K562 (cell line): ENCODE results near the gene OR4C13. TPM values are rescaled to one million over a fixed set of nuclear protein-coding genes. Genes with fewer than 3 reads are reported as not detected.

Experiments used
- ATAC-seq: fragments of 200-7000 bp; cut with Tn5 transposase; 3 replicates; pipeline ENCODE4 v1.9.1; 2020; ENCODE audit warnings: moderate library complexity
- BruUV-seq: library from RNA; stranded (reverse); fragments of 400-500 nt; replicated peaks from 2 replicates; lab custom pipeline; 2021; lab: Mats Ljungman, UMichigan
- CTCF ChIA-PET: fragments of 300-600 bp; formaldehyde crosslinking; extraction: SDS; loops from one replicate; lab custom pipeline; 2021; ENCODE audit warnings: low intra/inter-chr PET ratio; lab: Yijun Ruan, JAX
- POLR2A ChIA-PET: fragments of 300-600, 350-650 bp; sonication (Branson Sonifier 250); formaldehyde crosslinking; extraction: SDS; loops from one replicate; lab custom pipeline; 2021; ENCODE audit warnings: antibody characterized with exemption, inconsistent platforms; lab: Yijun Ruan, JAX
- DNase-seq, 4 experiments: peaks; one replicate each; pipeline versions ENCODE4 v3.0.0 to v3.0.0-alpha.2; 2011 to 2018; ENCODE audit warnings: low spot score in 3 of 4, mixed read lengths in 3 of 4; ENCODE audit errors: extremely low read depth in 1 of 4
- FAIRE-seq: peaks from 2 replicates; lab custom pipeline; 2011; peaks lifted over from hg19 to GRCh38; lab: Jason Lieb, UNC
- H2AFZ ChIP-seq: 2 replicates; pipeline ENCODE4 v1.6.0; 2011; ENCODE audit warnings: low read depth, low read length, control low read depth, inconsistent platforms
- H3K27ac ChIP-seq: fragments of 200-600 bp; 3 replicates; pipeline ENCODE4 v1.8.0; 2011; ENCODE audit warnings: low read depth, mild to moderate bottlenecking, control low read depth, inconsistent platforms, low read length, moderate library complexity, mixed read lengths; ENCODE audit errors: extremely low read depth
- H3K27me3 ChIP-seq, 2 experiments: fragments of 300-600 bp in 1 of 2; 2 replicates in 1 of 2; 3 replicates in 1 of 2; pipeline versions ENCODE4 v1.6.0 to v1.8.0; 2011; ENCODE audit warnings: inconsistent platforms in 2 of 2, low read length in 2 of 2, mild to moderate bottlenecking in 1 of 2, mixed read lengths in 1 of 2, moderate library complexity in 1 of 2; ENCODE audit not compliant: control insufficient read depth in 2 of 2, insufficient read depth in 2 of 2
- H3K36me3 ChIP-seq: fragments of 300-600 bp; 3 replicates; pipeline ENCODE4 v1.8.0; 2011; ENCODE audit warnings: mild to moderate bottlenecking, low read length, inconsistent platforms; ENCODE audit not compliant: control insufficient read depth, insufficient read depth
- H3K4me1 ChIP-seq, 2 experiments: fragments of 200-600 bp in 1 of 2; replicated peaks in 1 of 2; 2 replicates in 1 of 2; 3 replicates in 1 of 2; pipeline versions ENCODE4 v1.5.1 to v1.8.0; 2011; ENCODE audit warnings: inconsistent platforms in 2 of 2, low read length in 2 of 2, mild to moderate bottlenecking in 1 of 2, mixed read lengths in 1 of 2, moderate library complexity in 1 of 2; ENCODE audit not compliant: control insufficient read depth in 2 of 2, insufficient read depth in 2 of 2
- H3K4me2 ChIP-seq: 2 replicates; pipeline ENCODE4 v1.6.1; 2011; ENCODE audit warnings: low read length, control low read depth, inconsistent platforms, mixed read lengths; ENCODE audit not compliant: insufficient read depth
- H3K4me3 ChIP-seq: fragments of 200-600 bp; sonication (generic), shearing (Covaris generic); 2 replicates; pipeline ENCODE4 v1.5.1; 2016; ENCODE audit warnings: control low read depth, inconsistent platforms
- H3K79me2 ChIP-seq: fragments of 200-600 bp; 3 replicates; pipeline ENCODE4 v1.8.0; 2011; ENCODE audit warnings: low read length, inconsistent platforms; ENCODE audit not compliant: control insufficient read depth, insufficient read depth
- H3K9ac ChIP-seq, 2 experiments: 2 replicates each; pipeline versions ENCODE4 v1.6.0 to v1.6.1; 2011; ENCODE audit warnings: low read depth in 2 of 2, low read length in 2 of 2, control low read depth in 1 of 2, inconsistent platforms in 1 of 2, mild to moderate bottlenecking in 1 of 2, mixed read lengths in 1 of 2; ENCODE audit not compliant: insufficient read depth in 1 of 2
- H3K9me1 ChIP-seq: one replicate; pipeline ENCODE4 v1.6.0; 2011; ENCODE audit warnings: inconsistent platforms, mild to moderate bottlenecking, low read length, moderate library complexity; ENCODE audit not compliant: control insufficient read depth, insufficient read depth
- H3K9me3 ChIP-seq: replicated peaks from 2 replicates; pipeline ENCODE4 v1.5.1; 2011; ENCODE audit warnings: low read depth, low read length, inconsistent platforms; ENCODE audit not compliant: control insufficient read depth, insufficient read depth
- H4K20me1 ChIP-seq: replicated peaks from 2 replicates; pipeline ENCODE4 v1.6.1; 2011; ENCODE audit warnings: low read length, inconsistent platforms, mixed read lengths; ENCODE audit not compliant: control insufficient read depth, insufficient read depth
- BMI1 ChIP-seq: fragments of 150-350 bp; IDR thresholded peaks from 2 replicates; pipeline ENCODE4 v1.6.1; 2014; ENCODE audit warnings: low read length
- CHD1 ChIP-seq: fragments of 200-600 bp; sonication (generic); IDR thresholded peaks from one replicate; pipeline ENCODE4 v1.6.1; 2012; ENCODE audit warnings: mild to moderate bottlenecking, moderate library complexity, low read length, inconsistent platforms
- COPS2 ChIP-seq: fragments of 450-650 bp; conservative IDR thresholded peaks from 2 replicates; pipeline ENCODE4 v1.6.1; 2016; ENCODE audit warnings: mild to moderate bottlenecking, moderate library complexity
- EP300 ChIP-seq: IDR thresholded peaks from 2 replicates; pipeline ENCODE4 v1.6.1; 2012; ENCODE audit warnings: low read length, improper control_type of control experiment
- HDAC3 ChIP-seq: fragments of 450-650 bp; IDR thresholded peaks from 2 replicates; pipeline ENCODE4 v1.6.1; 2018; ENCODE audit warnings: borderline replicate concordance, mild to moderate bottlenecking, moderate library complexity; ENCODE audit not compliant: partially characterized antibody
- HDAC8 ChIP-seq: fragments of 450-650 bp; IDR thresholded peaks from 2 replicates; pipeline ENCODE4 v1.6.1; 2016; ENCODE audit warnings: mild to moderate bottlenecking, missing genetic modification characterization, moderate library complexity, missing compliant biosample characterization
- JUND ChIP-seq, 2 experiments: IDR thresholded peaks; 2 replicates in 1 of 2; 3 replicates in 1 of 2; pipeline ENCODE4 v1.6.1; 2011; ENCODE audit warnings: borderline replicate concordance in 2 of 2, low read depth in 2 of 2, low read length in 2 of 2, improper control_type of control experiment in 1 of 2, missing biosample characterization in 1 of 2, missing genetic modification characterization in 1 of 2, missing genetic modification reagents in 1 of 2
- MAFG ChIP-seq: fragments of 450-650 bp; conservative IDR thresholded peaks from 2 replicates; pipeline ENCODE4 v1.6.1; 2016; ENCODE audit warnings: missing genetic modification characterization, missing compliant biosample characterization
- MTA2 ChIP-seq: fragments of 450-650 bp; IDR thresholded peaks from 2 replicates; pipeline ENCODE4 v1.6.1; 2016; ENCODE audit warnings: low read depth
- NFIX ChIP-seq: fragments of 250-450 bp; sonication (Bioruptor Pico); IDR thresholded peaks from 2 replicates; pipeline ENCODE4 v1.4.0; 2020; ENCODE audit warnings: low read depth, mild to moderate bottlenecking, moderate library complexity
- NRF1 ChIP-seq, 2 experiments: fragments of 450-650 bp; IDR thresholded peaks in 1 of 2; conservative IDR thresholded peaks in 1 of 2; 2 replicates each; pipeline ENCODE4 v1.6.1; 2014; ENCODE audit warnings: mild to moderate bottlenecking in 2 of 2
- POLR2AphosphoS2 ChIP-seq: IDR thresholded peaks from 2 replicates; pipeline ENCODE4 v1.6.1; 2012; ENCODE audit warnings: low read length, improper control_type of control experiment
- POLR2B ChIP-seq: fragments of 450-650 bp; IDR thresholded peaks from 2 replicates; pipeline ENCODE4 v1.6.1; 2018; ENCODE audit warnings: low read depth; ENCODE audit not compliant: partially characterized antibody
- SMC3 ChIP-seq: conservative IDR thresholded peaks from 2 replicates; pipeline ENCODE4 v1.6.1; 2011; ENCODE audit warnings: low read depth, low read length, improper control_type of control experiment; ENCODE audit not compliant: insufficient read depth
- SRSF9 ChIP-seq: fragments of 200-400 bp; formaldehyde crosslinking; IDR thresholded peaks from 2 replicates; pipeline ENCODE4 v1.6.1; 2017; ENCODE audit warnings: low read depth, low read length, borderline replicate concordance
- TSC22D4 ChIP-seq: fragments of 450-650 bp; IDR thresholded peaks from 2 replicates; pipeline ENCODE4 v1.6.1; 2016; ENCODE audit warnings: missing genetic modification characterization, missing biosample characterization, control low read depth
- ZBTB17 ChIP-seq: fragments of 450-650 bp; formaldehyde crosslinking; IDR thresholded peaks from 2 replicates; pipeline ENCODE4 v1.4.0; 2020; ENCODE audit warnings: mild to moderate bottlenecking
- WGBS: fragments of 100-300 bp; shearing (Covaris generic); methylation state at CpG from one replicate; pipeline ENCODE4 v1.1.6; 2016; ENCODE audit warnings: low coverage, mixed read lengths; ENCODE audit not compliant: insufficient coverage; ENCODE audit errors: missing lambda C conversion rate; 5-methylcytosine and 5-hydroxymethylcytosine counted together
- in situ Hi-C: fragments of 300-500 bp; cut with MboI; formaldehyde crosslinking; loops from 4 replicates; pipeline ENCODE4 v1.15.0; 2018; ENCODE audit warnings: inconsistent platforms, mixed read lengths
- intact Hi-C: fragments of 100-400 bp; cut with micrococcal nuclease; formaldehyde crosslinking; loops from 2 replicates; pipeline ENCODE4 v1.14.2; 2022
- polyA plus RNA-seq, 8 experiments: library from polyadenylated mRNA; depleted of rRNA in 4 of 8; stranded (reverse) in 5 of 8; unstranded in 3 of 8; fragments of >200 nt; fragmentation: Nextera tagmentation in 2 of 8; fragmentation: Illumina TruSeq in 1 of 8; extraction: Ambion mirVana in 2 of 8; extraction: Trizol in 1 of 8; gene quantifications; 2 replicates each; pipeline versions ENCODE4 v1.2.1 to v1.2.3, GENCODE V29; 2011 to 2014; ENCODE audit warnings: inconsistent platforms in 1 of 8, missing spikeins in 1 of 8
- total RNA-seq, 7 experiments: library from RNA; depleted of rRNA in 6 of 7; stranded (reverse); fragments of >200 nt in 6 of 7; fragmentation: Illumina TruSeq in 2 of 7; extraction: Trizol in 2 of 7; gene quantifications; 2 replicates each; pipeline versions ENCODE4 v1.2.1 to v1.2.3, GENCODE V29; 2011 to 2021; ENCODE audit warnings: low replicate concordance in 1 of 7
- TF ChIP-seq, protein P1 (sequence below): fragments of 450-650 bp; conservative IDR thresholded peaks from 2 replicates; pipeline ENCODE4 v1.6.1; 2016; ENCODE audit warnings: missing genetic modification characterization, low read depth, mild to moderate bottlenecking, missing compliant biosample characterization, moderate library complexity
- TF ChIP-seq, protein P2 (sequence below): fragments of 450-650 bp; IDR thresholded peaks from one replicate; pipeline ENCODE4 v1.6.1; 2018; ENCODE audit warnings: mild to moderate bottlenecking, moderate library complexity; ENCODE audit not compliant: partially characterized antibody

Gene OR4C13
- total and polyA plus RNA-seq, 9 of the 15 experiments (the other 6 are each of a cell fraction or from before 2014, with no cell fraction given), result not detected

DNA sequence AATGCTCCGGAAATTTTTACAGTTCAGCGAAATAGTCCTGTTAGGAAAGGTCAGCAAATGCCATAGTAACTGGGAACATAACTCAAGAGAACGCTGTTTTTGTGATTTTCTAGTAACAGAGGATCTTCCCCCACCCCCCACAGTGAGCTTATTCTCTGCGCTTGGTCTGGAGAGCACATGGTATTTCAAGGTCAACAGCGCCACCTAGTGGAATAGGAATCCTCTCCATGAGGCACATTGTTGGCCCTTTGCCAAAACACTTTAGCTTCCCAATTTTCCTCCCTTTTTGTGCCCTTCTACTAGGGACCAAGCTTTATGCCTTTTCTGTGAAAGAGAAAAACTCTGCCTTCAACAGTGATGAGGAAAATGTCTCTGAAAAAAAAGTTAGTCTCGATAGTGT is 43.4 kb downstream of the OR4C13 start:
- 6% methylated on average over 6 of the region's 6 CpGs for WGBS
- H4K20me1 ChIP-seq, result no peaks in the 10 kb centered on the region
- intact Hi-C loops, result loop anchor here (2.0 to 10.0 kb wide), 2 partner anchors 1691 to 1823 kb away; partner anchors contain the start of gene OR4S1
- no peak overlapping the region for H3K4me3 ChIP-seq
- H3K27ac ChIP-seq, result no peak overlapping the region
- H3K9me3 ChIP-seq, result no peaks in the 10 kb centered on the region
- no peaks in the 10 kb centered on the region for H3K36me3 ChIP-seq
- no TSS peak for BruUV-seq
- ATAC-seq, result peak; percentile 74
- no peaks in the 10 kb centered on the region for H3K27me3 ChIP-seq
- no peak overlapping the region for H2AFZ ChIP-seq
- no peak overlapping the region for H3K9ac ChIP-seq
- peak; percentile 87 for FAIRE-seq
- ChIA-PET CTCF (interaction anchor here (1.0 kb wide), 1 partner anchor 1822 kb away, joined by 3 read pairs; no protein-coding TSS in a partner anchor), POLR2A (no interaction called here)
- no peak overlapping the region for H3K4me2 ChIP-seq
- H3K4me1 ChIP-seq, result no peaks in the 10 kb centered on the region
- H3K9me1 ChIP-seq, result no peaks in the 10 kb centered on the region
- in situ Hi-C loops, result loop anchor here (25.0 kb wide), 1 partner anchor 633 kb away; no protein-coding TSS in a partner anchor
- peak; percentile 19 to 84 (median 42) for DNase-seq
- H3K79me2 ChIP-seq, result no peaks in the 10 kb centered on the region
- TF ChIP-seq SMC3 (peak; percentile 67), BMI1 (no peak), COPS2 (no peak), NFIX (CRISPR knock-in tag) (peak; percentile 97), POLR2B (no peak), NRF1 (conservative IDR thresholded peaks at IDR 0.05 in 1 of 2, IDR thresholded peaks at IDR 0.05 in 1 of 2) (no peak), MTA2 (no peak), HDAC8 (tag) (no peak), CHD1 (no peak), JUND (IDR thresholded peaks at IDR 0.05; ENCODE audit: borderline replicate concordance, low read depth, low read length) (no peak), JUND (tag; IDR thresholded peaks at IDR 0.05; ENCODE audit: borderline replicate concordance, low read depth, low read length) (no peak), MAFG (tag) (no peak), HDAC3 (no peak), EP300 (no peak), ZBTB17 (no peak), TSC22D4 (tag) (no peak), SRSF9 (no peak), POLR2AphosphoS2 (no peak)
- TF ChIP-seq, protein P1, sequence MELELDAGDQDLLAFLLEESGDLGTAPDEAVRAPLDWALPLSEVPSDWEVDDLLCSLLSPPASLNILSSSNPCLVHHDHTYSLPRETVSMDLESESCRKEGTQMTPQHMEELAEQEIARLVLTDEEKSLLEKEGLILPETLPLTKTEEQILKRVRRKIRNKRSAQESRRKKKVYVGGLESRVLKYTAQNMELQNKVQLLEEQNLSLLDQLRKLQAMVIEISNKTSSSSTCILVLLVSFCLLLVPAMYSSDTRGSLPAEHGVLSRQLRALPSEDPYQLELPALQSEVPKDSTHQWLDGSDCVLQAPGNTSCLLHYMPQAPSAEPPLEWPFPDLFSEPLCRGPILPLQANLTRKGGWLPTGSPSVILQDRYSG, result no peak
- TF ChIP-seq, protein P2, sequence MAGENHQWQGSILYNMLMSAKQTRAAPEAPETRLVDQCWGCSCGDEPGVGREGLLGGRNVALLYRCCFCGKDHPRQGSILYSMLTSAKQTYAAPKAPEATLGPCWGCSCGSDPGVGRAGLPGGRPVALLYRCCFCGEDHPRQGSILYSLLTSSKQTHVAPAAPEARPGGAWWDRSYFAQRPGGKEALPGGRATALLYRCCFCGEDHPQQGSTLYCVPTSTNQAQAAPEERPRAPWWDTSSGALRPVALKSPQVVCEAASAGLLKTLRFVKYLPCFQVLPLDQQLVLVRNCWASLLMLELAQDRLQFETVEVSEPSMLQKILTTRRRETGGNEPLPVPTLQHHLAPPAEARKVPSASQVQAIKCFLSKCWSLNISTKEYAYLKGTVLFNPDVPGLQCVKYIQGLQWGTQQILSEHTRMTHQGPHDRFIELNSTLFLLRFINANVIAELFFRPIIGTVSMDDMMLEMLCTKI, result no peak
